Right lobe of liver (tissue), 6 donors: Measurements from ENCODE around the gene OR6C76. TPM values are rescaled to one million over a fixed set of nuclear protein-coding genes. Genes with fewer than 3 reads are reported as not detected.
A peak's percentile ranks its signal among the peaks of the same experiment; 100 is the strongest.
"Not testable (repeated sequence)": the region's sequence is repeated elsewhere in the genome, so short reads cannot be mapped to it uniquely, and the experiment has no call there.

Experiments used
- ATAC-seq, 4 donors: fragments of 200-7000 bp; cut with Tn5 transposase; one replicate each; pipeline ENCODE4 v1.9.1; 2020; ENCODE audit warnings: mild to moderate bottlenecking in 4 of 4, moderate library complexity in 4 of 4
- DNase-seq, 3 donors: peaks; one replicate each; pipeline ENCODE4 v3.0.0-alpha.2; 2020
- H3K27ac ChIP-seq, 3 donors: fragments of 200-600 bp; one replicate each; pipeline ENCODE4 v1.8.0; 2022
- H3K27me3 ChIP-seq, 2 donors: fragments of 200-600 bp; one replicate each; pipeline ENCODE4 v1.8.0; 2022
- H3K36me3 ChIP-seq, 4 donors: fragments of 200-600 bp; sonication (generic) in 1 of 4; one replicate each; pipeline versions ENCODE4 v1.5.1 to v1.8.0; 2017 to 2022; ENCODE audit warnings: control low read depth in 1 of 4
- H3K4me1 ChIP-seq, 4 donors: fragments of 200-600 bp; sonication (generic) in 1 of 4; one replicate each; pipeline versions ENCODE4 v1.5.1 to v1.8.0; 2017 to 2022; ENCODE audit warnings: control low read depth in 1 of 4
- H3K4me3 ChIP-seq, 3 donors: fragments of 200-600 bp; one replicate each; pipeline ENCODE4 v1.8.0; 2022
- H3K9me3 ChIP-seq, 4 donors: fragments of 200-600 bp; sonication (generic) in 1 of 4; one replicate each; pipeline versions ENCODE4 v1.5.1 to v1.8.0; 2017 to 2022; ENCODE audit warnings: control low read depth in 1 of 4
- POLR2A ChIP-seq: fragments of 450-650 bp; IDR thresholded peaks from one replicate; pipeline ENCODE4 v1.6.1; 2017; ENCODE audit warnings: antibody characterized with exemption, mild to moderate bottlenecking
- WGBS: methylation state at CpG from one replicate; pipeline ENCODE4 v1.1.6; 2018; ENCODE audit warnings: low coverage, low lambda C conversion rate; ENCODE audit not compliant: insufficient coverage; ENCODE audit errors: missing lambda C conversion rate; 5-methylcytosine and 5-hydroxymethylcytosine counted together
- intact Hi-C, 2 donors: fragments of 100-400 bp; cut with DNase I; formaldehyde crosslinking; loops; one replicate each; pipeline versions ENCODE4 v1.11.2 to v1.14.1; 2022
- total RNA-seq, 6 experiments: library from RNA; depleted of rRNA in 2 of 6; stranded (reverse); fragments of >200 nt in 2 of 6; fragmentation: NEBNext Ultra II Directional in 3 of 6; extraction: Animal tissue kit (Norgen Biotek cat#: 25700) in 3 of 6; gene quantifications; one replicate each; pipeline versions ENCODE4 v1.1.0 to v1.2.4, GENCODE V29; 2016 to 2023
- TF ChIP-seq, protein P1 (sequence below), 4 donors: fragments of 200-600 bp in 3 of 4; fragments of 450-650 bp in 1 of 4; IDR thresholded peaks; one replicate each; pipeline versions ENCODE4 v1.5.1 to v1.8.0; 2016 to 2022; ENCODE audit warnings: antibody characterized with exemption in 4 of 4, mild to moderate bottlenecking in 2 of 4
- donor health status: DM: no; HTN: yes; CAD: no.
- donor health status: DM: no; HTN: no; CAD: no.
- donor health status: DM: no; HTN: no; CAD: no.
- donor health status: DM: no; HTN: yes; CAD: no.
- donor health status: DM: no; HTN: yes; CAD: no.

OR6C76 gene
- total RNA-seq, 6 experiments from 2014 or later: not detected

- TF ChIP-seq, protein P1, sequence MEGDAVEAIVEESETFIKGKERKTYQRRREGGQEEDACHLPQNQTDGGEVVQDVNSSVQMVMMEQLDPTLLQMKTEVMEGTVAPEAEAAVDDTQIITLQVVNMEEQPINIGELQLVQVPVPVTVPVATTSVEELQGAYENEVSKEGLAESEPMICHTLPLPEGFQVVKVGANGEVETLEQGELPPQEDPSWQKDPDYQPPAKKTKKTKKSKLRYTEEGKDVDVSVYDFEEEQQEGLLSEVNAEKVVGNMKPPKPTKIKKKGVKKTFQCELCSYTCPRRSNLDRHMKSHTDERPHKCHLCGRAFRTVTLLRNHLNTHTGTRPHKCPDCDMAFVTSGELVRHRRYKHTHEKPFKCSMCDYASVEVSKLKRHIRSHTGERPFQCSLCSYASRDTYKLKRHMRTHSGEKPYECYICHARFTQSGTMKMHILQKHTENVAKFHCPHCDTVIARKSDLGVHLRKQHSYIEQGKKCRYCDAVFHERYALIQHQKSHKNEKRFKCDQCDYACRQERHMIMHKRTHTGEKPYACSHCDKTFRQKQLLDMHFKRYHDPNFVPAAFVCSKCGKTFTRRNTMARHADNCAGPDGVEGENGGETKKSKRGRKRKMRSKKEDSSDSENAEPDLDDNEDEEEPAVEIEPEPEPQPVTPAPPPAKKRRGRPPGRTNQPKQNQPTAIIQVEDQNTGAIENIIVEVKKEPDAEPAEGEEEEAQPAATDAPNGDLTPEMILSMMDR (IDR thresholded peaks at IDR 0.05): no peak
- TF ChIP-seq POLR2A: no peak
- Histone ChIP-seq H3K27ac (no peak within 1 kb of the TSS), H3K36me3 (no peaks in the 10 kb centered on the region), H3K27me3 (no peaks in the 10 kb centered on the region), H3K9me3 (no peaks in the 10 kb centered on the region), H3K4me1 (no peaks in the 10 kb centered on the region), H3K4me3 (no peak within 1 kb of the TSS)
- intact Hi-C loops: no loop called here
- 80% methylated on average over 1 of the region's 1 CpG for WGBS
- DNase-seq: no peak
- no peak for ATAC-seq
Observed at GRCh38 chr12:55400229-55400628, 25.8 kb upstream of the OR6C76 start, which contains the start of gene OR6C65. OR6C65 (plus strand) TSS chr12:55400529; CDS start chr12:55400529, 0 bp downstream.

GRCh38 chr12:55407866-55408265, 18.2 kb upstream of the OR6C76 start:
- Histone ChIP-seq H3K27ac (no peak overlapping the region), H3K27me3 (no peaks in the 10 kb centered on the region), H3K9me3 (peaks cover 0 to 3% (median 0%) of the 10 kb centered on the region in 4 donors), H3K4me1 (no peaks in the 10 kb centered on the region), H3K4me3 (no peak overlapping the region), H3K36me3 (no peaks in the 10 kb centered on the region)
- DNase-seq (no peak), ATAC-seq (no peak)
- TF ChIP-seq, protein P1 (IDR thresholded peaks at IDR 0.05): no peak
- no peak for TF ChIP-seq POLR2A
- intact Hi-C loops: no loop called here
- WGBS: 33% methylated on average over 1 of the region's 1 CpG

- H3K4me3 ChIP-seq, intact Hi-C loops, DNase-seq, H3K4me1 ChIP-seq, H3K27ac ChIP-seq, H3K36me3 ChIP-seq, H3K9me3 ChIP-seq, ATAC-seq, H3K27me3 ChIP-seq: not testable (repeated sequence)
- WGBS: 69% methylated on average over 1 of the region's 1 CpG
Observed at GRCh38 chr12:55409133-55409532, 16.9 kb upstream of the OR6C76 start.

GRCh38 chr12:55412138-55412537, 13.9 kb upstream of the OR6C76 start:
- WGBS: 100% methylated on average over 1 of the region's 15 CpGs
- H3K4me1 ChIP-seq, ATAC-seq, intact Hi-C loops, H3K27me3 ChIP-seq, H3K9me3 ChIP-seq, H3K27ac ChIP-seq, DNase-seq, H3K4me3 ChIP-seq, H3K36me3 ChIP-seq: not testable (repeated sequence)

DNA sequence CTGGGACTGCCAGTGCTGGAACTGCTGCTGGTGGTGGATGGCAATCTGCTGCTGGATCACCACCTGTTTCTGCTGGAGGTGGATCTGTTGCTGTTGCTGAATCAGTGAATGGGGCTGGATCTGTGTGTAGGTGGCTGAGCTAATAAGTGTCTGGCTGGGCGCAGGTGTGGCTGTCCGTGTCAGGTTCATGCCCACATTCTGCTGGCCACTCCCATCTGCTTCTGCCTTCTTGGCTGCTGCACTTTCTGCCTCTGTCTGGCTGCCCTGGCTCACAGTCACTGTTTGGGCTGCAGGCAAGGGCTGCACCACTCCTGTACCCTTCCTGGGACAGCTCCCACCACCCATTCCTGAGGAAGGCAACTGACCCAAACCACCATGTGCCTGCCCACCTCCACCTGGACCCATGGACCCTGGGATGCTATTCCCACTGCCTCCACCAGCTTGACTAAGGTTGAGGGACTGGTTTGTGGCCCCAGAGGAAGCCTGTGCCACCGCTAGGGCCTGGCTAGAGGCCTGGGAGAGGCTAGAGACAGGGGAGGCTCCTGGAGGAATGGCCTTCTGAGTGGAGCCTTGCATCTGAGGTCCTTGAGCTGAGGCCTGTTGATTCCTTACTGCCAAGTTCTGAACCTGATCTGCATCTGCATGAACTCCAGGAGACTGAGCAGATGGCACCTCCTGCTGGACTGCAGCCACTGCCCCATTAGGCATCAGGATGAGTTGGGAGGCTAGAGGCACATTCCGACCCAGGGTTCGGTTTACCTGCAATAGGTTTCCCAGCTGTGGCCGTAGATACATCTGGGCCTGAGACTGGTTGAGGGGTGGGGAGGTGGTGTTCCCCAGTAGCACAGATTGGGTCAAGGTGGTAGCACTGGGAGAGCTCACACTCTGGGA, 12.3 kb upstream of the OR6C76 start:
- H3K27ac ChIP-seq, DNase-seq, H3K4me1 ChIP-seq, H3K36me3 ChIP-seq, H3K4me3 ChIP-seq, H3K27me3 ChIP-seq, intact Hi-C loops, H3K9me3 ChIP-seq: not testable (repeated sequence)
- peak; percentile 11 to 67 (median 13) for ATAC-seq
- WGBS: no CpG with 5 or more reads among the region's 6 CpGs

DNA sequence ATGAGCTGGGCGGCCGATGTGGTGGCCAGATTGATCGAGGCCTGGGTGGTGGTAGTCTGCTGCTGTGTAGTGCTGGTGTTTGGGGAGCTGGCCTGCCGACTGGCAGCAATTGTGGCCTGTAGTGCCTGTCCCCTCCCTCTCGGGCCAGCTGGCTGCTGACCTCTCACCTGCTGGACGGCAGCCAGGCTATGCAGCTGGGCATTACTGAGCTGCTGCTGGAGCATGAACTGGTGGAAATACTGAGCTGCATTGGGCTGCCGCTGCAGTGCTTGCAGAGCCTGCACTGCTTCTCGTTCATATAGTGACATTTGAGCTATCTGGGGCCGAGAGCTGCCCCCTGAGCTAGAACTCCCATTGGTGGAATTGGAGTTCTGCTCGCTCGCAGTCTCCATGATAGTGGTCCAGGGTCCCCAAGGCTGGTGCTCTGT, 11.6 kb upstream of the OR6C76 start:
- WGBS: no CpG with 5 or more reads among the region's 11 CpGs
- H3K27me3 ChIP-seq, H3K4me1 ChIP-seq, H3K27ac ChIP-seq, intact Hi-C loops, H3K36me3 ChIP-seq, H3K9me3 ChIP-seq: not testable (repeated sequence)
- ATAC-seq: peak; percentile 85 to 88 (median 86)
- H3K4me3 ChIP-seq: peak overlapping the region in 1 of 3 donors; percentile 24
- peak in 1 of 3 donors; percentile 15 for DNase-seq

DNA sequence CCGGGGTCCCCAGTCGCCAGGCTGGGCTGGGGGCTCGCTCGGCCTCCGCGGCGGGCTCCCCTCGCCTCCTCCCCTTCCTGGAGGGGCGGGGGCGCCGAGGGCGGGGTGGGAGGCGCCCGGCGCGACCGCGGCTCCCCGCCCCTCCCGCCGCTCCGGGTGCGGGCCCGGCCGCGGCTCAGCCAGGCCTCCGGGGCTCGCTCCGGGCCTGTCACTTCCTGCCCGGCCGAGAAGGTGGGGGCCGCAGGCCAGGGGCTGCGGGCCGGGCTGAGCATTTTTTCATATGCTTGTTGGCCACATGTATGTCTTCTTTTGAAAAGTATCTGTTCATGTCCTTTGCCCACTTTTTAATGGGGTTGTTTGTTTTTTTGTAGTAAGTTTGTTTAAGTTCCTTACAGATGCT, 11.2 kb upstream of the OR6C76 start:
- peak; percentile 68 to 77 (median 70) for ATAC-seq
- H3K27ac ChIP-seq, H3K36me3 ChIP-seq, H3K9me3 ChIP-seq, H3K27me3 ChIP-seq, intact Hi-C loops, DNase-seq, H3K4me1 ChIP-seq: not testable (repeated sequence)
- peak overlapping the region in 1 of 3 donors; percentile 24 for H3K4me3 ChIP-seq
- WGBS: 0% methylated on average over 1 of the region's 34 CpGs
